ENCODE data around the gene RPS6KL1.

GRCh38 chr14:74891870-74892269 is 31.2 kb downstream of the RPS6KL1 start:
- TF ChIP-seq EP300 (IDR thresholded peaks at IDR 0.05) (no peak), NR3C1 (IDR thresholded peaks at IDR 0.05) (no peak), MAFK (IDR thresholded peaks at IDR 0.05; ENCODE audit: partially characterized antibody) (no peak), CBX8 (IDR thresholded peaks at IDR 0.05) (no peak), SMC3 (IDR thresholded peaks at IDR 0.05) (no peak), POLR2A (IDR thresholded peaks at IDR 0.05; ENCODE audit: low read length) (no peak), CHD2 (IDR thresholded peaks at IDR 0.05; ENCODE audit: low read length, partially characterized antibody) (no peak), MAZ (IDR thresholded peaks at IDR 0.05; ENCODE audit: borderline replicate concordance, low read depth, low read length) (no peak), KDM1A (IDR thresholded peaks at IDR 0.05; ENCODE audit: low read depth) (no peak), RARB (CRISPR knock-in tag; IDR thresholded peaks at IDR 0.05) (no peak), HOXA7 (CRISPR knock-in tag; IDR thresholded peaks at IDR 0.05) (no peak)
- TF ChIP-seq, protein P1, sequence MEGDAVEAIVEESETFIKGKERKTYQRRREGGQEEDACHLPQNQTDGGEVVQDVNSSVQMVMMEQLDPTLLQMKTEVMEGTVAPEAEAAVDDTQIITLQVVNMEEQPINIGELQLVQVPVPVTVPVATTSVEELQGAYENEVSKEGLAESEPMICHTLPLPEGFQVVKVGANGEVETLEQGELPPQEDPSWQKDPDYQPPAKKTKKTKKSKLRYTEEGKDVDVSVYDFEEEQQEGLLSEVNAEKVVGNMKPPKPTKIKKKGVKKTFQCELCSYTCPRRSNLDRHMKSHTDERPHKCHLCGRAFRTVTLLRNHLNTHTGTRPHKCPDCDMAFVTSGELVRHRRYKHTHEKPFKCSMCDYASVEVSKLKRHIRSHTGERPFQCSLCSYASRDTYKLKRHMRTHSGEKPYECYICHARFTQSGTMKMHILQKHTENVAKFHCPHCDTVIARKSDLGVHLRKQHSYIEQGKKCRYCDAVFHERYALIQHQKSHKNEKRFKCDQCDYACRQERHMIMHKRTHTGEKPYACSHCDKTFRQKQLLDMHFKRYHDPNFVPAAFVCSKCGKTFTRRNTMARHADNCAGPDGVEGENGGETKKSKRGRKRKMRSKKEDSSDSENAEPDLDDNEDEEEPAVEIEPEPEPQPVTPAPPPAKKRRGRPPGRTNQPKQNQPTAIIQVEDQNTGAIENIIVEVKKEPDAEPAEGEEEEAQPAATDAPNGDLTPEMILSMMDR (IDR thresholded peaks at IDR 0.05): no peak
- TF ChIP-seq, protein P2, sequence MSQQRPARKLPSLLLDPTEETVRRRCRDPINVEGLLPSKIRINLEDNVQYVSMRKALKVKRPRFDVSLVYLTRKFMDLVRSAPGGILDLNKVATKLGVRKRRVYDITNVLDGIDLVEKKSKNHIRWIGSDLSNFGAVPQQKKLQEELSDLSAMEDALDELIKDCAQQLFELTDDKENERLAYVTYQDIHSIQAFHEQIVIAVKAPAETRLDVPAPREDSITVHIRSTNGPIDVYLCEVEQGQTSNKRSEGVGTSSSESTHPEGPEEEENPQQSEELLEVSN (IDR thresholded peaks at IDR 0.05; ENCODE audit: borderline replicate concordance, low read depth): no peak

Data from A549 (cell line).